Endothelial cell (in vitro differentiated cells): Measurements from ENCODE around the gene BRD3. TPM values are rescaled to one million over a fixed set of nuclear protein-coding genes. Genes with fewer than 3 reads are reported as not detected.

ENCODE experiments used
- DNase-seq: peaks from one replicate; pipeline ENCODE4 v3.0.0; 2021; ENCODE audit warnings: low spot score
- H3K27ac Mint-ChIP-seq: one replicate; pipeline ENCODE4 v1.8.0; 2021; ENCODE audit warnings: mixed read lengths, inconsistent platforms; ENCODE audit not compliant: unreplicated experiment
- H3K27me3 Mint-ChIP-seq: one replicate; pipeline ENCODE4 v1.8.0; 2021; ENCODE audit warnings: mild to moderate bottlenecking, moderate library complexity, mixed read lengths, inconsistent platforms; ENCODE audit not compliant: unreplicated experiment
- H3K36me3 Mint-ChIP-seq: one replicate; pipeline ENCODE4 v1.8.0; 2021; ENCODE audit warnings: mild to moderate bottlenecking, low read depth, mixed read lengths, inconsistent platforms; ENCODE audit not compliant: unreplicated experiment
- H3K4me1 Mint-ChIP-seq: one replicate; pipeline ENCODE4 v1.8.0; 2021; ENCODE audit warnings: mild to moderate bottlenecking, mixed read lengths, inconsistent platforms; ENCODE audit not compliant: unreplicated experiment
- H3K4me3 Mint-ChIP-seq: one replicate; pipeline ENCODE4 v1.8.0; 2021; ENCODE audit warnings: mild to moderate bottlenecking, mixed read lengths, inconsistent platforms; ENCODE audit not compliant: unreplicated experiment
- H3K9me3 Mint-ChIP-seq: one replicate; pipeline ENCODE4 v1.8.0; 2021; ENCODE audit warnings: mixed read lengths, inconsistent platforms; ENCODE audit not compliant: unreplicated experiment
- total RNA-seq: library from RNA; stranded (reverse); fragmentation: NEBNext Ultra II Directional; extraction: Animal tissue kit (Norgen Biotek cat#: 25700); gene quantifications from one replicate; pipeline ENCODE4 v1.2.1, GENCODE V29; 2021; ENCODE audit not compliant: unreplicated experiment
- TF ChIP-seq, protein P1 (sequence below): fragments of 200-600 bp; sonication (generic); IDR thresholded peaks from one replicate; pipeline ENCODE4 v1.5.0; 2021; ENCODE audit warnings: antibody characterized with exemption; ENCODE audit not compliant: unreplicated experiment

BRD3 gene
- total RNA-seq, 1 donor from 2014 or later, result 56.2 TPM

DNA sequence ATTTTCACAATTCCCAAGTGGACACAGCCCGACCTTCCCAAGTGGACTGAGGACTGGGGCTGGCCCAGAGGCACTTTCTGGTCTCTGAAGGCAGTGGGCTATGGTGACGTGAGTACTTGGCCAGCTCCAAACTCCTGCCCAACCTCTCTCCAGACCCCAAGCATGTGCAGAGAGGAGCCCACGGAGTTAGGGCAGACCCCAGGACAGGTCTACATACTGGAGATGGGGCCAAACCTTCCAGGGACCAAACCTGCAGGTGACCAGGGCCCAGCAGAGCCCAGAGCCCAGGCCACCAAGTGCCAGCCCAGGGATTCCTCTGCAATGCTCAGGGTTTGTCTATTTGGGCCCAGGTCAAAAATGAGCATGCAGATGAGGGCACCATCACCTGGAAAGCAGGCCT lies 15.3 kb downstream of the BRD3 start:
- no peaks in the 10 kb centered on the region for H3K9me3 Mint-ChIP-seq
- H3K27me3 Mint-ChIP-seq, result peaks cover 5% of the 10 kb centered on the region
- TF ChIP-seq, protein P1, sequence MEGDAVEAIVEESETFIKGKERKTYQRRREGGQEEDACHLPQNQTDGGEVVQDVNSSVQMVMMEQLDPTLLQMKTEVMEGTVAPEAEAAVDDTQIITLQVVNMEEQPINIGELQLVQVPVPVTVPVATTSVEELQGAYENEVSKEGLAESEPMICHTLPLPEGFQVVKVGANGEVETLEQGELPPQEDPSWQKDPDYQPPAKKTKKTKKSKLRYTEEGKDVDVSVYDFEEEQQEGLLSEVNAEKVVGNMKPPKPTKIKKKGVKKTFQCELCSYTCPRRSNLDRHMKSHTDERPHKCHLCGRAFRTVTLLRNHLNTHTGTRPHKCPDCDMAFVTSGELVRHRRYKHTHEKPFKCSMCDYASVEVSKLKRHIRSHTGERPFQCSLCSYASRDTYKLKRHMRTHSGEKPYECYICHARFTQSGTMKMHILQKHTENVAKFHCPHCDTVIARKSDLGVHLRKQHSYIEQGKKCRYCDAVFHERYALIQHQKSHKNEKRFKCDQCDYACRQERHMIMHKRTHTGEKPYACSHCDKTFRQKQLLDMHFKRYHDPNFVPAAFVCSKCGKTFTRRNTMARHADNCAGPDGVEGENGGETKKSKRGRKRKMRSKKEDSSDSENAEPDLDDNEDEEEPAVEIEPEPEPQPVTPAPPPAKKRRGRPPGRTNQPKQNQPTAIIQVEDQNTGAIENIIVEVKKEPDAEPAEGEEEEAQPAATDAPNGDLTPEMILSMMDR, result no peak
- peaks cover 19% of the 10 kb centered on the region for H3K36me3 Mint-ChIP-seq
- H3K4me1 Mint-ChIP-seq, result peaks cover 7% of the 10 kb centered on the region
- H3K27ac Mint-ChIP-seq, result no peak overlapping the region
- DNase-seq, result no peak
- H3K4me3 Mint-ChIP-seq, result no peak overlapping the region

DNA sequence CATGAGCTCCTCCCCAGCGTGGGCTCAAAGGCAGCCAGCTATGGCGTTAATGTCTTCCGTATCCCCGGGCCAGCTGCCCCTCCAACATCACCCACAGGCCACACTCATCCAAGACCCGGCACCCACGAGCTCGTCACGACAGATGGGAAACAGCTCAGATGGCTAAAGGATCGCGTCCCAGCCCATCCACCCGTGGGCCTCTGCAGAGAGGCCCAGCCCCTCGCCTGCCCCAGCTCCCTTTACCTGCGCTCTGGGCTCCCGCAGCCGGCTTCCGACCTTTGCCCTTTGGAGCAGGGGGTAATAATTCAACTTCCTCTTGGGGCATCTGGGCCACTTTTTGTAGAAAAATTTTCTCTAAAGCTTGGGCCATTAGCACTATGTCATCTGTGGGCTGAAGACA lies 16.5 kb downstream of the BRD3 start:
- H3K36me3 Mint-ChIP-seq, result peaks cover 22% of the 10 kb centered on the region

DNA sequence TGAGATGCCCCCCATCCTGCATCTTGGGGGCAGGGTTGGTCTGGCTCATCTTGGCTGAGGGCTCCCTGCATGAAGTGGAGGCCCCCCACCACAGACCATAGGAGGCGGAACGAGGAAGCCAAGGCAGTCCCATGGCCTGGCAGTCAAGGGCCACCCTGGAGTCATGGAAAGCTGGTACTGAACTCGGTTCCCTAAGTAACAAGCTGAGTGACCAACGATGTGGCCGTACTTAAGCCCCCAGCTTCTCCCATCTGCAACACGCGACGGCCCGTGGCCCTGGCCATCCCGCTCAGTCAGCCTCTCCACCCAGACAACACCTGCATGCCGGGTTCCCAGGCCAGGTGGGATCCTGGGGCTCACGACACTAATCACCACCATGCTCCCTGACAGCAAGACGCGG lies 17.1 kb downstream of the BRD3 start:
- Mint-ChIP-seq H3K9me3 (no peaks in the 10 kb centered on the region), H3K27ac (no peak overlapping the region), H3K4me3 (no peak overlapping the region), H3K27me3 (peaks cover 3% of the 10 kb centered on the region), H3K36me3 (peaks cover 22% of the 10 kb centered on the region), H3K4me1 (no peaks in the 10 kb centered on the region)
- DNase-seq, result no peak
- TF ChIP-seq, protein P1, result no peak

More for the DNA sequence above, 16.5 kb downstream of the BRD3 start:
- peaks cover 2% of the 10 kb centered on the region for H3K4me1 Mint-ChIP-seq
- peaks cover 2% of the 10 kb centered on the region for H3K27me3 Mint-ChIP-seq
- H3K27ac Mint-ChIP-seq, result no peak overlapping the region
- no peak overlapping the region for H3K4me3 Mint-ChIP-seq
- no peak for DNase-seq
- TF ChIP-seq, protein P1, result no peak
- H3K9me3 Mint-ChIP-seq, result no peaks in the 10 kb centered on the region

DNA sequence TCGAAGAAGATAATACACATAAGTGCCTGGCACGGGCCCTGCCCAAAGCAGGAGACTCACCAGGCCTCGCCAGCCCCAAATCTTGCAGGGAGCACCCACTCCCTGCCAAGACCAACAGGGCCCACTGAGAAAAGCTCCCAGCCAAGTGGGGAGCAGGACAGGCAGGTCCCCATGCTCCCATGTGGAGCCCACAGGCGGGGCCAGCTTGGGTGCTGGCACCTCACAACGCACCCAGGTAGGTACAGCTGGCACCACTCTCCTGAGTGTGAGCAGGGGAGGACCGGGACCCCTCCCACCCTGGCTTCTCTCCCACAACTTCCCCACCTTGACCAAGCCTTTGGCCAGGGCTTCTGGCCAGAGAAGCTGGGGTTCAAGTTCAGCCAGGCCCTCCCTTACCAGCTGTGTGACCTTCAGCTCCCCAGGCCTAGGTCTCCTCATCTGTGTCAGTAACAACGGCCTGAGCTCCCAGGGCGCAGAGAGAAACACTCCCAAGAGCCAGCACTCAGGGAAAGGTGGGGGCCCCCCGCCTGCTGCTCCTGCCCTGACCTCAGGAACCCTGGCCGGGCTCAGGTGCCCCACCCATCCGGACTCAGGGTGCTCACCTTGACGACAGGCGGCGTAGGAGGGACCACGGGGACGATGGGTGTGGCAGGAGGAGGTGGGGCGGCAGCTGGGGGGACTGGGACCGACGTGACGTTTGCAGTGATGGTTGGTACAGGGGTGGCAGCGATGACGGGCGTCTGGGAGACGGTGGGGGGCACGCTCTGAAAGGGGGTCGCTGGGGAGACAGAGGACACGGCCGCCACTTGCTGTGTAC lies 17.8 kb downstream of the BRD3 start:
- Mint-ChIP-seq H3K4me1 (no peaks in the 10 kb centered on the region), H3K27me3 (peaks cover 3% of the 10 kb centered on the region), H3K9me3 (no peaks in the 10 kb centered on the region), H3K4me3 (no peak overlapping the region), H3K36me3 (peaks cover 22% of the 10 kb centered on the region), H3K27ac (no peak overlapping the region)
- DNase-seq, result no peak
- TF ChIP-seq, protein P1, result no peak

DNA sequence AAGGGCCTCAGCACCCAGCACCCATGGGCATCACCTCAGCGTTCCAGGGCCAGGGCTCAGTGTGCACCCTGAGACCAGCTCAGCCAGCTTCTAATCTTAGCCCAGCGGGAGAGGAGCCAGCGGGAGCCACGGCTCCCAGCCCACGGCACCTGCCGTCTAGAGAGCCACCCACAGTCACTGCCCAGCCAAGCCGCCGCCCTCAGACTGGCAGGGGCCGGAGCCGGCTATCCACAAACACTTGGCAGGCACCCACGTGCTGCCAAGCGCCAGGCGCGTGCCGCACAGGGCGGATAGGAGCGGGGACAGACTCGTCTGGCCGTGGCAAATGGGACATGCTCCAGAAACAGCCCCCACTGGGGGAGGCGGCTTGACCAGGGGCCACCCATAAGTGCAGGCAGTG lies 18.6 kb downstream of the BRD3 start:
- Mint-ChIP-seq H3K27ac (no peak overlapping the region), H3K4me3 (no peak overlapping the region), H3K9me3 (no peaks in the 10 kb centered on the region), H3K4me1 (no peaks in the 10 kb centered on the region), H3K27me3 (peaks cover 3% of the 10 kb centered on the region), H3K36me3 (peaks cover 26% of the 10 kb centered on the region)
- DNase-seq, result no peak
- TF ChIP-seq, protein P1, result no peak
